HG02885 (cell line): ENCODE measurements around the gene CAPN5.

ENCODE experiments used
- ATAC-seq: cut with Tn5 transposase; IDR thresholded peaks from one replicate; pipeline ENCODE4 v1.9.1; 2021; ENCODE audit warnings: mild to moderate bottlenecking; ENCODE audit not compliant: unreplicated experiment, poor library complexity

The CAPN5 gene

DNA sequence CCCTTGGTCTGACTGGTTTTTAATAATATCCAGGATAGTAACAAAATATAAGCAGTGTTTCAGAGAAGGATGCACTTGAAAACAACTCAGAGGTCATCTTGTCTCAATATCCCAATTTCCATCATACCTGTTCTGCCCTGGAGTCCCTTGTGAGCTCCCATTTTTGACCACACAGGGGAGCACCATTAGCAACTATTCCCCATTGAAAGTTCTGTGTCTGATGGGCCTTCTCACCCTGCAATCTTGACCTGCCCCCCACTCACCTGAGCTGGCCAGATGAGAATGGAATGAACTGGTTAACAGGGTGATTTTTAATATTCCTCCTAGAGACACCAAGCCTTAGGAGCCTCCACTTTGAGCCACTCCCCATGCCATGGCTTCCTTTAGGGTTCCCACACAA is 3.8 kb upstream of the CAPN5 start:
- ATAC-seq, result no peak

DNA sequence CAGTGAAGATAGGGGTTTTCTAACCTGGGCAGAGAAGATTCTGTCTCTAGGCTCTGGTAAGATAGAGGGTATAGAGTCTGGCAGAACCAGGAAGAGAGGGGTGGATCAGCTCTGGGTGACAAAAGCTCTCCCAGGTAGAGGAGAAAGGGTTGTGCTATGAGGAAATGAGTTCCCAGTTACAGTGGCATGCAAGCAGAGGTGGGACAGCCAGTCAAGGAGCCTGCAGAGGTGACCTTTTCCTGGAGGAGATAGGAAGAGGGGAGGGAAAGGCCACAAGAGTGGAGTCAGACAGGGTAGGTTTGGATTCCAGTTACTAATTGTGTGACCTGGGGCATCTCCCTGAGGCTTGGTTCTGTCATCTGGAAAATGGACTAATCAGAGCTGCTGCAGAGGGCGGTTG is 3.4 kb upstream of the CAPN5 start:
- ATAC-seq, result no peak

DNA sequence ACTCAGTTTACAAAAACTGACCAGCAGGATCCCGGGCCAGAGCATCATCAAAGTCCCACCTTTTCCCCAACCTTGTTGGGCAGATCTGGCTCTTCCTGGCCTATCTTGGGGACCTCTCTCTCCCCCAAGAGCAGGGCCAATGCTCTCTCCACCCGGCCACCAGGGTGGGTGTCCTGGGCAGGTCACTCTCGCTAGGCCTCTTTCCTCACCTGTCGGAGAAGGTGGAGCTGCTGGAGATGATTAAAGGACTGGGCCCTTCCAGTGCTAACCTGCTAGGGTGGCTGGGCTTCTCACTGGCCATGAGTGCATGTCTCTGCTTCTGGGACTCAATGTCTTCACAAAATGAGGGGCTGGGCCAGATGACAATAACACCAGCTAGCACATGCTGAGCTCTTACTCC is 2.9 kb upstream of the CAPN5 start:
- ATAC-seq, result no peak

DNA sequence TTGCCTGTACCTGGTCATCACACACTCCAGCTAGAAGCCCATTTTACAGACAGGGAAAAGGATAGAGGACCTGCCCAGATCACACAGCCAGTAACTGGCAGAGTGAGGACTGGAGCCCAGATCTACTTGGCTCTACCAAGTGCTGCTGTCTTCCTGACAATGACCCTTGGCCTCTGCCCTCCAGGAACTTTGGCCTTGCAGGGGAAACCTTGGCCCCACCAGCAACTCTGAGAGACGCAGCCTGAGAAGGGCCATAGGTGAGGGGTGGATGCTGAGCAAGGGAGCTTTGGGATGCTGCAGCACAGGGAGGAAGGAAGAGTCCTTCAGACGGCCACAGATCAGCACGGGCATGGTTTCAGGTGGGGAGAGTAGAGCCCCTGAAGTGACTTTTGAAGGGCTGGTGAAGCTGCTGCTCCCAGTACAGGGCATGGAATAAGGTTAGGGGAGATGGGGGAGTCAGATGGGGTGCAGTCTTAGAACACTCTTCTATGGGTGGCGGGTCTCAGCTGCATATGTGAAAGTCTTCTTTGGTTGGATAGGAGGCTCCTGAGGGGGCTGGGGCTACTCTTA is 2.0 kb upstream of the CAPN5 start:
- no peak for ATAC-seq

GRCh38 chr11:77065878-77066228 is 918 bp upstream of the CAPN5 start:
- no peak for ATAC-seq

DNA sequence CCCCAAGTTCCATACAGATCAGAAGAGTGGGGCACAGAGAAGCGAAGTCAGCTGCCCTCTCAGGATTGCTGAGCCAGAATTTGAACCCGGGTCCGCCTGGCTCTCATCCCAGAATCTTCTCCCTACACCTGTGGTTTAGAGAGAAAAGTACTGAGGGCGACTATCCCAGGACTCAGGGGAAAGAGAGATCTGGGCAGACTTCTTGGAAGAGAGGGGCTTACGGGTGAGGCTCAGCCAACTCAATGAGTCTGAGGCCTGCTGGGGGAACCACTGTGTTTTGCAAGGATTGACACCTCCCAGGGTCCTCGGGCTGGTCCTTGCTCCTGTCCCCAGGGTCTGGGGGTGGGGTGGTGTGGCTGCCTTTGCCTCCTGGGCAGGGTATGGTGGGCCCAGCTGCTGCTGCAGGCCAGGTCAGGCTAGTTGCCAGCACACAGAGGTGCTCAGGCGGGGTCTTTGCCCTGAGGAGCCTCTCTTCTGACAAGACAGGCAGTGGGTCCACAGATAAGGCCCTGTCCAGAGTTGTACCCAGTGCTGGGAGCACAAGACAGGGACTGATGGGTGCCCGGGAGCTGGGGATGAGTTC is 1.2 kb downstream of the CAPN5 start:
- no peak for ATAC-seq

GRCh38 chr11:77068457-77069335 is 1.9 kb downstream of the CAPN5 start:
- no peak for ATAC-seq

DNA sequence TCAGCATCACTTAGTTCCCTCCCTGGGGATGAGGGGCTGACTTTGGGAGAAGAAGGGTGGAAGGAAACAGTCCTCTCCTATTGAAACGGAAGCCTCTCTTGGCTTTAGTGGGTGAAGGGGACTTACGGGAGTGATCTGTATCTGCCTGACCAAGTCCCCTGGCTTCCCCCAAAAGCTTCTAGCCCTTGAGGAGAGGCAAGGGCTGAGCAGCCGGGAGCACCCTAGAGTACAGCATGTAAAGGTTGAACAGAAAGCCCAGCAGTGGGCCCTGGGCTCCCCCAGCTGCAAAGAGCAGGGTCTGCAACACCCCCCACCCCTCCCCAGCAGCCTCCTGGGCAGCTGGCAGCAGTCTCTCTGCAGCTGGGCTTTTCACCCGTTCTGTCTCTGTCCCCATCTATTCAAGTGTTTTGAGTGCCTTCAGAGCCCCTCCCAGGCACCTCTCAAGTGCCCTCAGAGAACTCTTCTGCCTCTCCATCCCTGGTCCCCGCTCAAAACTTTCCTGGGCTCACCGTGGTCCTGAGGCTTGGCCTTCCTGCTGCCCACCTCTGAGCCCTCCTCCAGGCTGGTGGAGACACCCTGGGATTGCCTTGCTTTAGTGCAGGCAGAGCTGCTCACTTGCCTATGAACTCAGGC is 2.7 kb downstream of the CAPN5 start:
- ATAC-seq, result no peak

DNA sequence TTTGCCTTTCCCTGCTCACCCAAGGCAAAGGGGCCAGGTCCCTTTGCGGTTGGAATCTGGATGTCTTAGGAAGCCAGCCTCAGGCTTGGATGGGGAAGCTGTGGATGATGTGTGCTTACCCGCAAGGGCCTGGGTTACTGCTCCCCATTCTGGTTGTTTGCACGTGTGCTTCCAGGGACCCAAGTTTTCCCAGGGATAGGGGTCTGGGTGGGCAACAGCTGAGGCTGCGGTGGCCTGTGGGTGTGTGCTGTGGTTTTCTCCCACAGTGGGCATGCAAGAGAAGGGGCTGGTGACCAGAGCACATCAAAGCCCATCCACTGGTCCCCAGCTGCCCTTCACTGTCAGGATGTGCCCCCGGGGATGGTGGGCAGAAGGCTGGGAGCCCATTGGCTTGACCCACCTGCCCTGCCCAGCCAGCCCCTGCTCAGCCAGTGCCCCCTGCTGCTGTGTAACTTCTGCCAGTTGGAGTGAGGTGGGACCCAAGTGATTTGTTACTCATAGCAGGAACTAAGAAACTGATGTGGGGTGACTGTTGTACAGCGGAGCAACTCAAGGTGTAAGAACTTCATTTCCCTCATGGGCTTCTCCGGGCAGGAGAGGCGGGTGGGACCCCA is 3.3 kb downstream of the CAPN5 start:
- no peak for ATAC-seq

DNA sequence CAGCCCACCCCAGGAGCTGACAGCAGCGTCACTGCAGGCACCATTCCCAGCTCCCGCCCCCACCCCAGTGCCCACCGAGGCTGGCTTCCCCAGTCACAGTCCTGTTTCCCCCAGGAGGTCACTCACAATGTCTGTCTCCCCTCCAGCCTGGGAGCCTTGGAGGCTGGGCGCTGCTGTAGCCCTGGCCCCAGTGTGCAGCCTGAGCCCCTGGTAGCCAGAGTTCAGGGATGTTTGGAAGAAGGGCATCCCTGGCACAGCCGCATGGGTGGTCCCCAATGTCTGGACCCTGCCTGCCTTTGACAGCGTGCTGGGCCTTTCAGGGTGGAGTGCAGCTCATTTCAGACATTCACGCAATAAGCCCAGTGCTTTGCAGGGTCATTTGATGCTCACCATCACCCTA is 4.3 kb downstream of the CAPN5 start:
- no peak for ATAC-seq

DNA sequence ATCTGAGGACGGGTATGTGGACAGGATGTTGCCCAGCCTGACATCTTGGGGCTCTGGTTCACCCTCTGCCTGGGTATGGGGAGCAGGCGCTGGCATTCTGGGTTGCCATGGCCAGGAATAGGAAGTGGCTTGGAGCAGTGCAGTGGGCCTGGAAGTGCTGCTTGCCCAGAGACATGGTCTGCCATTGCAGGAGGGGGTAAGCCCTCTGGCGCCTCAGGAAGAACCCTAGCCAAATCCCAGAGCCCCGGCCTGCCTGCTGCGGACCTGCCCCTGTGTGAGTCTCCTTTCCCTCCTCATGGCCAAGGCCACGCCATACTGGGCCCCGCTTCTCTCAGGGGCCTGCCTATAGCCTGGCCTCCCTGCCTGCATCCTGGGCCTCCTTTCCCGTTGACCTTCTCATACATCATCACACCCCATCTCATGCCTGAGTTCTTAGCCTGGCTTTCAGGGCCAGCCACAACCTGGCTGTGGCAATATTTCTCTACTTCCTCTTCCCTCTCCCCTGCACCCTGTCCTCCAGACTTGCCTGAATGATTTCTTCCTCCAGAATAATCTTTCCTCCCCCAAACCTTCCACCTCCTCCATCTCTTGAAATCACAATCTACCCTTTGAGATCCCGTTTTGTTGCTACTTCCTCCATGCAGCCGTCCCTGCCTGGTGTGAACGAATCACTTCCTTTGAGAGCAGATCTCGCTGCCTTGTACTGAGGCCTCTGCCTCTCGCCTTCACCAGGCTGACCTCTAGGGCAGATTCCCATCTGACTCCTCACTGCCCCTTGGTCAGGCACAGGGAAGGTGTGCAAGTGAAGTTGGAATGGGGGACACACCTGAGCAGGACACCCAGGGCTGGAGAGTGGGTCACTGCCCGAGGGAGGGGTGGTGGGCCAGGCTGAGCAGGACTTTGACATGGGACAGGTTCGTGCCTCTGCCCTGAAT is 5.2 kb downstream of the CAPN5 start:
- no peak for ATAC-seq

DNA sequence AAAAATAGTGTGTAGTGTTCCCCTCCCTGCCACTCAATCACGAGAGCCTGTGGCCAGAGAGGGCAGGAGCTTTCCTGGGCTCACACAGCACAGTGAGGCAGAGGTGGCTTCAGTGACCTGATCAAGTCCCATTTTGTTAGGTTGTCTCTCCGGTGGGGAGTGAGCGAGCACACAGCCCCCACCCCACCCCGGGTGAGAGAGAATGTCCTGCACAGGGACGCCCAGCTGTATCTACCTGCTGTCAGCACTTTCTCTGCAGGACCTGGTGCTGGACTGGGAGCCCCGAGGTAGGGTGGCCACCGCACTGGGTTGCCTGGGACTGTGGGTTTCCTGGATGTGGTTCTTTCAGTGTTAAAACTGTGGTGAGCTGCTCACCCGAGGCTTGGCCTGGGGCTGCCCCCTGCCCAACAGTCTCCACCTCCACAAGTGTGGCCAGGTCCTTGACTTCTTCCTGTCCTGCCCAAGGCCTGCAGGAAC is 6.1 kb downstream of the CAPN5 start:
- ATAC-seq, result no peak

DNA sequence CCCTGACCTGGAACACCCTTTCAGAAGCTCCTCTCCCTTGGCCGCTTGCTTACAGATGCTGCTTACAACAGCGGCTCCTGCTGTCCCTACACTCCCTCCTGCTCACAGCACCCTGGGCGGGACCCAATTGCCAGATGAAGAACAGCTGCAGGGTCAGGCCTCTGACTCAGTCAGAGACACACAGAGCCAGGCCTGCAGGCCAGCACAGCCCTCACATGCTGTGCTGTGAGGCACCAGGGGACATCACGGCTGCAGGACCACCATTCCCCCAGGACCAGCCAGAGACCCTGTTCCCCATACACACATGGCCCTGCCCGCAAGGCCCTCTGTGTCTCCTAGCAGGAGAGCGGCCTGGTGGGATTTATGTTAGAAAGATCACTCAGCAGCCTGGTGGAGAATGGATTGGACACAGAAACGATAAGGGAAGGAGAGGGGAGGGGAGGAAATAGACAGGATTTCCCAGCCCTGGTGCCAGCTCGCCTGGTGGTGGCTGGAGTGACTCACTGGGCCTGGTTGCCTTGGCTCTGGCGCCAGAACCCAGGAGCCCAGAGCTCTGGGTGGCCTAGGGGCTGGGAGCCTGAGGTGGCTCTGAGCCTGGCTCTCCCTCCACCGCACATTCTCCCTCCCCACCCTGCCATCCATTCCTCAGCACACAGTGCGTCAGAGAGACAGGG is 6.7 kb downstream of the CAPN5 start:
- no peak for ATAC-seq

- no peak for ATAC-seq
Observed at GRCh38 chr11:77074205-77074604, 7.4 kb downstream of the CAPN5 start.

DNA sequence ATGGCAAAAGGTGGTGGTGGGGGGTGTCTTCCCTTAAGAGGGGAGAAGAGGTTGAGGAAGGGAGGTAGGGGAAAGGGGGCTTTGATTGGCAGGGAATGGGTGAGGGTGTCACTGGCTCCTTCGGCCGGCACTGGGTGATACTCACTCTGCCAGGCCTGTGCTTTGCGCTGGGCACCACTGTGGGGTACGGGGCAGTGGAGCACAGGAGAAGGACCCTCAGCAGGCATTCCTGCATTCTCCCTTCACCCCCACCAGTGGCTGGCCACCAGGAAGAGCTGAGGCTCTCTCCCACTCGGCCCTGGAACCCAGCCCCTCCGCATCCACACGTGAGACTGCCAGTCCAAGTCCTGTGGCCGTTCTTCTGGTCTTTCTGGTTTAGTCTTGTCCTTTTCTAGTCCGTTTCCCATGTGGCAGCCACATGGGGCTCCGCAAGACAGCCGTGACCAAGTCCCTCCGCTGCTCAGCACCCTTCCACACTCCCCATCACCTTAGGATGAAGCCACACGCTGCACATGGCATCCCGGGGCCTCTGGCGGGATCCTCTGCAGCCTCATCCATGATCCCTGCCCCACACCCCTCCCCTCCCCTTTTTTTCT is 8.0 kb downstream of the CAPN5 start:
- no peak for ATAC-seq

DNA sequence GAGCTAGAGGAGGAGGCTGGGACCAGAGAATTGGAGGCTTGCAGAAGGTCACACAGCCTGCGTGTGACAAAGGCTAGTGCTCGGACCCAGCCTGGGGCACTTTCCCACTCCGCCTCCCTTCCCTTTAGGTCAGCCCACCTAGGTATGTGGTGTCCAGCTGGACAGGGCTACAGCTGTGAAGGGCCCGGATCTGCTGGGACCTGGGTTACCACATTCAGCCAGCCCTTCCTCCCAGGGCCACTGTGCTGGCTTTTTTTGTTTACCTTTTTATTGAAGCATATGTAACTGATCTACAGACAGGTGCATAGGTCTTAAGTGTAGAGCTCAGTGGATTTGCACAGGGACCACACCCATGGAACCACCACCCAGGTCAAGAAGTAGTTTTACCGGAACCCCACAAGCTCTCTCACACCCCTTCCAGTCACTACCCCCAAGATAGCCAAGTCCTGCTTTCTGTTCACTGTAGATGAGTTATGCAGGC is 8.7 kb downstream of the CAPN5 start:
- no peak for ATAC-seq

GRCh38 chr11:77079666-77080065 is 12.9 kb downstream of the CAPN5 start:
- no peak for ATAC-seq

DNA sequence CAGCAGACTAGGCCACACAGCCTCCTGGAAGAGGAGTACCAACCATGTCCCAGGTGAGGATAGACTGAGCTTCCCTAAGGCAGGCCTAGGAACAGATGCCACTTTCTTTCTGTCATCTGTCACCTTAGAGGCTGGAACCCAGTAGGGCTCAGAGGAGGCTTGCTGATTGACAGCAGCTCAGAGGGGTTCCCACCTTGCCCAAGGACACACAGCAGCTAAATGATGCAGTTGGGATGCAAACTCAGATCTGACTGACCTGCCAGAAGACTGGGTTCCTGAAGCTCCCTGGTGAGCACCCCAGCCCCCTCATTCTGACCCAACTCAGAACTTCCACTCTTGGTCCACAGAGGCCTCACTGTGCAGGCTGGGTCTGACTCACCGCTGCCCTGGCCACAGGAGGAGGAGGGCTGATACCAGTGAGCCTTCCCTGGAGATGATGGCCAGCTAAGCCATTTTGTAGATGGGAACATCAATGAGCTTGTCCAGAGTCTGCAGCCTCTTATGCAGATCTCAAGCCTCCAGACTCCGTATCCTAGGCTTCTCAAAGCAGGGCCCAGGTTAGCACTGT is 14.0 kb downstream of the CAPN5 start:
- ATAC-seq, result no peak
